ENCODE measurements around the gene SLC38A10.

The SLC38A10 gene

DNA sequence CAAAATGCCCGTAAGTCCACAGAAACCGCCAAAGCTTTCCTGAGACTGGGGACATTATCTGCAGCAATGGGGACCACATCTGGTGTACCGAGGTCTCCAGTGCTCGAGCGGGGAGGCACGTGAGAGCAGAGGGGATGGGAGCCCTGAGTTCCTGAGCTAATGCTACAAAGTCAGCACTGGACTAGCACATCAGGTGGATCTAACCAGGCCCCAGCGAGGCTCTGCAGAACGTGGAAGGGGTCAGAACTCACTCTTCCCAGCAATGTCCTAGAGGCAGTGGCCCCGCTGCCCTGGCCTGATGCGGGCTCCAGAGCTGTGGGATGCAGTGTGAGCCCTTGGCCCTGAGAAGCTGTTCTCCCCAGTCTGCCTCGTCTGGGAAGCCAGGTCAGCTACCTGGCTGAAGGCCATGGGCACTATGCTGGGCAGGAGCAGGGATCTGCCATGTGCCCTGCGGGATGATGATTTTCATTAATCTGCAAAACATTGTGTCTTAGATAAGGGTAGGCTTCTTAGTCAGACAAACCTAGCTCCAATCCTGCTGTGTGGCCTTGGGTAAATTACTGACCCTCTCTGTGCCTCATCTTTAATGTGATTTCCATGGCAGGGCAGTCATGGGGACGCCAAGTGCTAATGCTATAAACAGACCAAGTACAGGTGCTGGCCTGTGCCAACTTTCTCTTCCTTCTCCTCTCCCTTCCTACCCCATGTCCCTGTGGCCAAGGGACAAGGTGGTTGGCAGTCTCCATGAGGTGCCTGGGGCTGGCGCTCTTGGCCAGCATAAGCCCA, 40.1 kb upstream of the SLC38A10 start:
- DNase-seq (ENCODE audit: low read depth) = no peak
- TF ChIP-seq, protein P1, sequence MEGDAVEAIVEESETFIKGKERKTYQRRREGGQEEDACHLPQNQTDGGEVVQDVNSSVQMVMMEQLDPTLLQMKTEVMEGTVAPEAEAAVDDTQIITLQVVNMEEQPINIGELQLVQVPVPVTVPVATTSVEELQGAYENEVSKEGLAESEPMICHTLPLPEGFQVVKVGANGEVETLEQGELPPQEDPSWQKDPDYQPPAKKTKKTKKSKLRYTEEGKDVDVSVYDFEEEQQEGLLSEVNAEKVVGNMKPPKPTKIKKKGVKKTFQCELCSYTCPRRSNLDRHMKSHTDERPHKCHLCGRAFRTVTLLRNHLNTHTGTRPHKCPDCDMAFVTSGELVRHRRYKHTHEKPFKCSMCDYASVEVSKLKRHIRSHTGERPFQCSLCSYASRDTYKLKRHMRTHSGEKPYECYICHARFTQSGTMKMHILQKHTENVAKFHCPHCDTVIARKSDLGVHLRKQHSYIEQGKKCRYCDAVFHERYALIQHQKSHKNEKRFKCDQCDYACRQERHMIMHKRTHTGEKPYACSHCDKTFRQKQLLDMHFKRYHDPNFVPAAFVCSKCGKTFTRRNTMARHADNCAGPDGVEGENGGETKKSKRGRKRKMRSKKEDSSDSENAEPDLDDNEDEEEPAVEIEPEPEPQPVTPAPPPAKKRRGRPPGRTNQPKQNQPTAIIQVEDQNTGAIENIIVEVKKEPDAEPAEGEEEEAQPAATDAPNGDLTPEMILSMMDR (IDR thresholded peaks at IDR 0.05; ENCODE audit: control insufficient read depth, insufficient read depth, low read depth, low read length, missing control alignments) = no peak
- H3K4me3 ChIP-seq (ENCODE audit: control insufficient read depth, low read depth, low read length) = no peak overlapping the region

DNA sequence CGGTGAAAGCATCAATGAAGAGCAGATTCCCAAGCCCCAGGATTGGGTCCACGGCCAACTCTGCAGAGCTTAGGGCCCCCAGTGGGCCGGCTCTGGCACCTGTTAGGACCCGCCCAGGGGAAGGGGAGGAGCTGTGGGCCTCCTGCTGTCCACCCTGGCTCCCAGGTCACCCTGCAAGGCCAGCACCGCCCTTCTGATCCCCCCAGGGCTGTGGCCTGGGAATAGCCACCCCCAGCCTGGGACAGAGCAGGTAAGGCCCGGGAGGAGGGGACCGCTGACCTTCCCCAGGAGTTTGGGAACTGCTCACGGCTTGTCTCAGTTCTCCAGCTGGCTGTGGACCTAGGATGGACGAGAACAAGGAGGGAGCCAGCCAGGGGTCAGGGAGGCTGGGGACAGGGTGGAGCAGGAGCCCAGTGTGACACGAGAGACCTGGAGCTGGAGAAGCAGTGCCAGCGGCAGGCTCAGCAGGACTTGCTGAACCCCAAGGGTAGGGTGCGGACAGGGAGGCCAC, 39.3 kb upstream of the SLC38A10 start:
- no peak overlapping the region for H3K4me3 ChIP-seq (ENCODE audit: control insufficient read depth, low read depth, low read length)
- no peak for DNase-seq (ENCODE audit: low read depth)
- TF ChIP-seq, protein P1 (IDR thresholded peaks at IDR 0.05; ENCODE audit: control insufficient read depth, insufficient read depth, low read depth, low read length, missing control alignments) = no peak

DNA sequence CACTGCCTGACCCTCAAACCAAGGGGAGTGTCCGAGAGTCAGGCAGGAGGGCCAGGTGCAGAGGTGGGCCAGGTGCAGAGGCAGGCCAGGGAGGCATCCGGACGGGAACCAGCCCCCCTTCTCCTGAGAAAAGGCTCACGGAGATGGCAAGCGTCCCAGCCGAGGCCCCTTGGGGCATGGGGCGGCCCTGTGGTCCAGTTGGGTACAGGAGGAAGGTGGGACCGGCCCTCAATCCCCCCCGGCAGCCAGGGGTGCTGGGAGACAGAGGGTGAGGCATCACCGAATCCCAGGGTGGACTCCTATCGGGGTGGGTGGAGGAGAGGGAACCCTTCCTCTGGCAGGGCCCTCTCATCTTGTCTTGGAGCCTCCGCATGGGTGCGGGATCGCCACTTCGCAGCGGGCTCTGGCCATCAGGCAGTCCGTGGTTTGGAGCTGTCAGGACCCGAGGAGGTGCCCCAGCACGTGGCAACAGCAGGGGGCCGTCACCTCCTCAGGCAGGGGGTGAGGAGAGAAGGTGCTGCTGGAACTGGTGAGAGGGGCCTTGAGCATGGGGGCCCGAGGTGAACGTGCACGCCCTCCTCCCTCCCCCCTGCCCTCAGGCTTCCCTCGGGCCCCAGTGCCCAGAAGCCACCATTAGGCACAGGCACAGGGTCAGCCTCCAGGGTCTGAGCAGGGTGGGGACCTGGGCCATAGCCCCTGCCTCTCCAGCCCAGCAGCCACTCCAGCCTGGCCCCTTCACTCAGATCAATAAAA, 38.7 kb upstream of the SLC38A10 start:
- DNase-seq (ENCODE audit: low read depth) = no peak
- TF ChIP-seq, protein P1 (IDR thresholded peaks at IDR 0.05; ENCODE audit: control insufficient read depth, insufficient read depth, low read depth, low read length, missing control alignments) = no peak
- no peak overlapping the region for H3K4me3 ChIP-seq (ENCODE audit: control insufficient read depth, low read depth, low read length)

DNA sequence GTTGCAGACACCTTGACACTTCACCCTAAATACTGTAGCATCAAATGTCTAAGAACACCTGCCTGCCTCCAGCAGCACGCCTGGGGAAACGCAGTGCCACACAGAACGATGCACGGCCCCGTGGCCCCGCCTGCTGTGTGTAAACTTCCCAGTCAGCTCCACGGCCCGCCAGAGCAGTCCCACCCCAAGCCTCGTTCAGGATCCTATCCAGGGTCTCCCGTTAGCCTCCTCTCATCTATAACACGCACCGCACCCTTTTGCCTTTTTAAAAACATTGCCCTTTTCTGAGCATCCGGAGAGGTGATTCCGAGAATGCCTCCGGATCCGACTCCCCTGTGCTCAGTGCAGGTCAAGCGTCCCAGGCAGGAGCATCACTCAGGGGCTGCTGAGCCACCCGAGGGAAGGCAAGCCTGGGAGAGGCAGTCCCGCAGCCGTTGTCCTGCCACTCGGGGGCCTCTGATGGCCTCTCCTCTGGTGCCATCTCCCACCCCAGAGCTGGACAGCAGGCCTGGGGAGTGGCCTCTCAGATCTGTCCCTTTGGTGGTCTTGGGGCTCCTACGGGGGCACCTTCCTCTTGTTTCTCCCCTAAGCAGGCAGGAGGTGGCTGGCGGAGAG, 37.9 kb upstream of the SLC38A10 start:
- TF ChIP-seq, protein P1 (IDR thresholded peaks at IDR 0.05; ENCODE audit: control insufficient read depth, insufficient read depth, low read depth, low read length, missing control alignments) = no peak
- no peak overlapping the region for H3K4me3 ChIP-seq (ENCODE audit: control insufficient read depth, low read depth, low read length)
- DNase-seq (ENCODE audit: low read depth) = no peak

DNA sequence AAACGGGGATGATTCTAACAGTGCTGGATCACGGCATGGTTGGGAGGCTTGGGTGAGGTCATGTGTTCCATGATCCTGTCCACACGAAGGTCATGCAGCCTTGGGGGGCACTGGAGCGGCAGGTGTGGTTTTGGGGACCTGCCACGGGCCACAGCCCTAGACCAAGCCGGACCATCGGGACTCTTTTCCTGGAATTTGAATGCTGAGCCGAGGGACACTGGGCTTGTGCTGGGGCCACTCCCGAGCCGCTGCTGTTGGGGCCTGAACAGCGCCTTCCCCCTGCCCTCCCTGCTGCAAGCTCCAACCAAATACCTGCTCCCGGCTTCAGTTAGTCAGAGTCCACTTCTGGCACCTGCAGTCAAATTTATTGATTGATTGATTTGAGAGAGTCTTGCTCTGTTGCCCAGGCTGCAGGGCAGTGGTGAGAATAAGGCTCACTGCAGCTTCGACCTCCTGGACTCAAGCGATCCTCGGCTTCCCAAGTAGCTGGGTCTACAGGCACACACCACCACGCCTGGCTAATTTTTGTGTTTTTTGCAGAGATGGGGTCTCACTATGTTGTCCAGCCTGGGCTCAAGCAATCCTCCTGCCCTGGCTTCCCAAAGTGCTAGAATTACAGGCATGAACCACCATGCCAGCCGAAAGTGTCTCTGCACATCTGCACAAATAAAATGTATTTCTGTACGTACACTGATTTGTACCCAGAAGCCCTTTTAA, 37.2 kb upstream of the SLC38A10 start:
- no peak for DNase-seq (ENCODE audit: low read depth)

More for the DNA sequence above, 37.2 kb upstream of the SLC38A10 start:
- TF ChIP-seq, protein P1 (IDR thresholded peaks at IDR 0.05; ENCODE audit: control insufficient read depth, insufficient read depth, low read depth, low read length, missing control alignments) = no peak
- H3K4me3 ChIP-seq (ENCODE audit: control insufficient read depth, low read depth, low read length) = no peak overlapping the region
